ENCODE data around the gene UCHL3.

UCHL3 gene

GRCh38 chr13:75612354-75612753 is 62.8 kb downstream of the UCHL3 start:
- no peaks in the 10 kb centered on the region for H3K9me3 ChIP-seq (ENCODE audit: low read length)
- H4K20me1 ChIP-seq (ENCODE audit: insufficient read depth, low read length): no peaks in the 10 kb centered on the region
- H3F3A ChIP-seq (ENCODE audit: insufficient read depth, low read length): no peaks in the 10 kb centered on the region
- H3K4me3 ChIP-seq (ENCODE audit: low read depth, low read length, poor library complexity, severe bottlenecking): no peak overlapping the region
- no peak overlapping the region for H3K4me2 ChIP-seq (ENCODE audit: low read length)
- no peaks in the 10 kb centered on the region for H3K79me2 ChIP-seq (ENCODE audit: insufficient read depth, low read length)
- H2AFZ ChIP-seq (ENCODE audit: low read length): no peak overlapping the region
- H3K27ac ChIP-seq (ENCODE audit: low read depth, low read length, poor library complexity, severe bottlenecking): no peak overlapping the region
- H3K4me1 ChIP-seq (ENCODE audit: insufficient read depth, low read length, severe bottlenecking): no peaks in the 10 kb centered on the region
- H3K27me3 ChIP-seq (ENCODE audit: insufficient read depth, low read length): no peaks in the 10 kb centered on the region
- no peak overlapping the region for H3K9ac ChIP-seq (ENCODE audit: low read length)
- H3K36me3 ChIP-seq (ENCODE audit: insufficient read depth, low read length): peaks cover 10% of the 10 kb centered on the region; the same call in 1 of the 2 replicates
- no peak for TF ChIP-seq EZH2 (IDR thresholded peaks at IDR 0.05; ENCODE audit: borderline replicate concordance, low read length)
- H3K9me2 ChIP-seq (ENCODE audit: low read depth, low read length): no peaks in the 10 kb centered on the region

DNA sequence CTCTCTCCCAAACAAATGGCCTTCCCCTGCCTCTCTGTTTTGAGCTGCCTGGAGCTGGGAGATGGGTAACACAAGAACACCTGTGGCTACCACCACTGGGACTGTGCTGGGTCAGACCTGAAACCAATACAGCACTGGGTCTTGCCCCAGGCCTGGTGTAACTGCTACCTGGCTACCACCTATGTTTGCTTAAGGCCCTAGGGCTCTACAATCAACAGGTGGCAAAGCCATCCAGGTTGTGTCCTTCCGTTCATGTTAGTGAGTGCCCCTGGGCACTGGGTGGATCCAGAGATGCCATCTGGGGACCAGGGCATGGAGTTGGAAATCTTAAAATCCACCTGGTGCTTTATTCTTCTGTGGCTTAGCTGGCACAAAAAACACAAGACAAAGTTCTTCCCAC is 67.6 kb downstream of the UCHL3 start:
- no peak overlapping the region for H3K4me2 ChIP-seq (ENCODE audit: low read length)
- H3K9me3 ChIP-seq (ENCODE audit: low read length): no peaks in the 10 kb centered on the region
- H3K36me3 ChIP-seq (ENCODE audit: insufficient read depth, low read length): peaks cover 6% of the 10 kb centered on the region; the same call in 1 of the 2 replicates
- H3K4me3 ChIP-seq (ENCODE audit: low read depth, low read length, poor library complexity, severe bottlenecking): no peak overlapping the region
- no peaks in the 10 kb centered on the region for H3K27me3 ChIP-seq (ENCODE audit: insufficient read depth, low read length)
- H3K79me2 ChIP-seq (ENCODE audit: insufficient read depth, low read length): no peaks in the 10 kb centered on the region
- no peaks in the 10 kb centered on the region for H4K20me1 ChIP-seq (ENCODE audit: insufficient read depth, low read length)
- no peaks in the 10 kb centered on the region for H3K9me2 ChIP-seq (ENCODE audit: low read depth, low read length)
- H2AFZ ChIP-seq (ENCODE audit: low read length): no peak overlapping the region
- no peak overlapping the region for H3K9ac ChIP-seq (ENCODE audit: low read length)
- H3K4me1 ChIP-seq (ENCODE audit: insufficient read depth, low read length, severe bottlenecking): no peaks in the 10 kb centered on the region
- no peaks in the 10 kb centered on the region for H3F3A ChIP-seq (ENCODE audit: insufficient read depth, low read length)
- TF ChIP-seq CTCF (IDR thresholded peaks at IDR 0.05; ENCODE audit: low read length) (no peak), EZH2 (IDR thresholded peaks at IDR 0.05; ENCODE audit: borderline replicate concordance, low read length) (no peak)
- no peak overlapping the region for H3K27ac ChIP-seq (ENCODE audit: low read depth, low read length, poor library complexity, severe bottlenecking)

- no peak overlapping the region for H2AFZ ChIP-seq (ENCODE audit: low read length)
- no peak for TF ChIP-seq EZH2 (IDR thresholded peaks at IDR 0.05; ENCODE audit: borderline replicate concordance, low read length)
- no peak for TF ChIP-seq CTCF (IDR thresholded peaks at IDR 0.05; ENCODE audit: low read length)
Measured at GRCh38 chr13:75618308-75618707, 68.7 kb downstream of the UCHL3 start.

DNA sequence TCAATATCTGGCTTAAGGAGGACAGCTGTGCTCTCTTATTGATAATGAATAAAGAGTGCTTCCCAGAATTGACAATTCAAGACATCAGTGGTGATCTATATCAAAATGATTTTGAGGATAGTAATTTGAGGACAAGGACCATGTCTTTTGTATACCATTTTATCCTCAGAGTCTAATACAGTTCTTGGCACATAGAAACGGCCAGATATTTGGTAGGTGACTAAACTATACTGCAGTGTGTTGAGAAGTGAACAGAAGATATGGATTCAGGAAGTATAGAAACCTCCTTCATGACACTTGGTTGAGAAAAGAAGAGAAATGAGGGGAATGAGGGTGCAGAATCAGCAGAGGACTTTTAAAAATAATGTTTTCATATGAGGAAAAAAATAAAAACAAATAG is 70.4 kb downstream of the UCHL3 start:
- Histone ChIP-seq H3K27me3 (ENCODE audit: insufficient read depth, low read length) (no peaks in the 10 kb centered on the region), H3K4me1 (ENCODE audit: insufficient read depth, low read length, severe bottlenecking) (no peaks in the 10 kb centered on the region), H3K9me2 (ENCODE audit: low read depth, low read length) (no peaks in the 10 kb centered on the region), H3K9me3 (ENCODE audit: low read length) (no peaks in the 10 kb centered on the region), H3K9ac (ENCODE audit: low read length) (no peak overlapping the region), H3K79me2 (ENCODE audit: insufficient read depth, low read length) (no peaks in the 10 kb centered on the region), H3K36me3 (ENCODE audit: insufficient read depth, low read length) (peaks cover 14% of the 10 kb centered on the region; the same call in 1 of the 2 replicates), H3K4me3 (ENCODE audit: low read depth, low read length, poor library complexity, severe bottlenecking) (no peak overlapping the region), H3F3A (ENCODE audit: insufficient read depth, low read length) (no peaks in the 10 kb centered on the region), H4K20me1 (ENCODE audit: insufficient read depth, low read length) (no peaks in the 10 kb centered on the region), H3K4me2 (ENCODE audit: low read length) (no peak overlapping the region), H2AFZ (ENCODE audit: low read length) (no peak overlapping the region), H3K27ac (ENCODE audit: low read depth, low read length, poor library complexity, severe bottlenecking) (no peak overlapping the region)
- TF ChIP-seq EZH2 (IDR thresholded peaks at IDR 0.05; ENCODE audit: borderline replicate concordance, low read length): no peak
- TF ChIP-seq CTCF (IDR thresholded peaks at IDR 0.05; ENCODE audit: low read length): no peak

More at GRCh38 chr13:75618308-75618707, 68.7 kb downstream of the UCHL3 start:
- H3K9ac ChIP-seq (ENCODE audit: low read length): no peak overlapping the region
- no peaks in the 10 kb centered on the region for H4K20me1 ChIP-seq (ENCODE audit: insufficient read depth, low read length)
- no peaks in the 10 kb centered on the region for H3F3A ChIP-seq (ENCODE audit: insufficient read depth, low read length)
- no peak overlapping the region for H3K4me2 ChIP-seq (ENCODE audit: low read length)
- no peaks in the 10 kb centered on the region for H3K27me3 ChIP-seq (ENCODE audit: insufficient read depth, low read length)
- H3K9me2 ChIP-seq (ENCODE audit: low read depth, low read length): no peaks in the 10 kb centered on the region
- no peak overlapping the region for H3K4me3 ChIP-seq (ENCODE audit: low read depth, low read length, poor library complexity, severe bottlenecking)
- peaks cover 6% of the 10 kb centered on the region; the same call in 1 of the 2 replicates for H3K36me3 ChIP-seq (ENCODE audit: insufficient read depth, low read length)
- no peaks in the 10 kb centered on the region for H3K4me1 ChIP-seq (ENCODE audit: insufficient read depth, low read length, severe bottlenecking)
- no peaks in the 10 kb centered on the region for H3K79me2 ChIP-seq (ENCODE audit: insufficient read depth, low read length)
- no peak overlapping the region for H3K27ac ChIP-seq (ENCODE audit: low read depth, low read length, poor library complexity, severe bottlenecking)
- no peaks in the 10 kb centered on the region for H3K9me3 ChIP-seq (ENCODE audit: low read length)
